Panc1 (cell line): ENCODE measurements around the gene COLEC11.

Experiments
- POLR2AphosphoS5 ChIP-seq: IDR thresholded peaks from 2 replicates; pipeline ENCODE4 v1.6.1; 2012; ENCODE audit warnings: mild to moderate bottlenecking, low read depth, low read length, moderate library complexity
- REST ChIP-seq, 2 experiments: IDR thresholded peaks; 2 replicates each; pipeline ENCODE4 v1.6.1; 2011 to 2012; ENCODE audit warnings: low read depth in 2 of 2, control low read depth in 1 of 2, low read length in 1 of 2, mild to moderate bottlenecking in 1 of 2, moderate library complexity in 1 of 2; ENCODE audit not compliant: insufficient read depth in 1 of 2
- SIN3A ChIP-seq: IDR thresholded peaks from 2 replicates; pipeline ENCODE4 v1.6.1; 2012; ENCODE audit warnings: low read depth, mild to moderate bottlenecking, low read length, moderate library complexity, borderline replicate concordance; ENCODE audit not compliant: insufficient read depth
- TCF7L2 ChIP-seq: IDR thresholded peaks from 2 replicates; pipeline ENCODE4 v1.6.1; 2011; ENCODE audit warnings: mild to moderate bottlenecking, low read depth, low read length, inconsistent platforms
- TF ChIP-seq, protein P1 (sequence below): fragments of 450-650 bp; IDR thresholded peaks from 2 replicates; pipeline ENCODE4 v1.5.1; 2017; ENCODE audit warnings: mild to moderate bottlenecking

GRCh38 chr2:3664118-3664517 is 69.2 kb downstream of the COLEC11 start:
- TF ChIP-seq, protein P1, sequence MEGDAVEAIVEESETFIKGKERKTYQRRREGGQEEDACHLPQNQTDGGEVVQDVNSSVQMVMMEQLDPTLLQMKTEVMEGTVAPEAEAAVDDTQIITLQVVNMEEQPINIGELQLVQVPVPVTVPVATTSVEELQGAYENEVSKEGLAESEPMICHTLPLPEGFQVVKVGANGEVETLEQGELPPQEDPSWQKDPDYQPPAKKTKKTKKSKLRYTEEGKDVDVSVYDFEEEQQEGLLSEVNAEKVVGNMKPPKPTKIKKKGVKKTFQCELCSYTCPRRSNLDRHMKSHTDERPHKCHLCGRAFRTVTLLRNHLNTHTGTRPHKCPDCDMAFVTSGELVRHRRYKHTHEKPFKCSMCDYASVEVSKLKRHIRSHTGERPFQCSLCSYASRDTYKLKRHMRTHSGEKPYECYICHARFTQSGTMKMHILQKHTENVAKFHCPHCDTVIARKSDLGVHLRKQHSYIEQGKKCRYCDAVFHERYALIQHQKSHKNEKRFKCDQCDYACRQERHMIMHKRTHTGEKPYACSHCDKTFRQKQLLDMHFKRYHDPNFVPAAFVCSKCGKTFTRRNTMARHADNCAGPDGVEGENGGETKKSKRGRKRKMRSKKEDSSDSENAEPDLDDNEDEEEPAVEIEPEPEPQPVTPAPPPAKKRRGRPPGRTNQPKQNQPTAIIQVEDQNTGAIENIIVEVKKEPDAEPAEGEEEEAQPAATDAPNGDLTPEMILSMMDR: no peak
- TF ChIP-seq REST (IDR thresholded peaks at IDR 0.05; ENCODE audit: insufficient read depth in 1 of 2, low read depth in 2 of 2, low read length in 1 of 2) (no peak), POLR2AphosphoS5 (no peak), SIN3A (no peak), TCF7L2 (no peak)
